H1 (cell line): ENCODE data around the gene IL3. TPM values are rescaled to one million over a fixed set of nuclear protein-coding genes. Genes with fewer than 3 reads are reported as not detected.

Source experiments
- CEBPB ChIP-seq: IDR thresholded peaks from 2 replicates; pipeline ENCODE4 v1.6.1; 2012; ENCODE audit warnings: low read depth, low read length
- POLR2AphosphoS5 ChIP-seq: IDR thresholded peaks from 2 replicates; pipeline ENCODE4 v1.6.1; 2011; ENCODE audit warnings: low read depth, low read length
- SIX5 ChIP-seq: IDR thresholded peaks from 2 replicates; pipeline ENCODE4 v1.6.1; 2011; ENCODE audit warnings: mild to moderate bottlenecking, low read depth, low read length
- SP1 ChIP-seq: IDR thresholded peaks from 2 replicates; pipeline ENCODE4 v1.6.1; 2011; ENCODE audit warnings: low read depth, low read length
- TBP ChIP-seq: IDR thresholded peaks from 2 replicates; pipeline ENCODE4 v1.6.1; 2011; ENCODE audit warnings: low read depth, low read length, improper control_type of control experiment
- polyA plus RNA-seq, 7 experiments: library from polyadenylated mRNA; depleted of rRNA in 3 of 7; stranded (reverse) in 5 of 7; unstranded in 2 of 7; fragments of >200 nt in 5 of 7; fragments of 200-250 nt in 2 of 7; gene quantifications; 1 replicate in 5 of 7; 2 replicates in 1 of 7; 4 replicates in 1 of 7; pipeline versions ENCODE4 v1.2.1 to v1.2.3, GENCODE V29; 2011 to 2013; ENCODE audit warnings: missing spikeins in 2 of 7, mixed read lengths in 2 of 7
- total RNA-seq: library from RNA; stranded (reverse); fragmentation: NEBNext Ultra II Directional; extraction: Animal tissue kit (Norgen Biotek cat#: 25700); gene quantifications from 2 replicates; pipeline ENCODE4 v1.2.1, GENCODE V29; 2021

Gene IL3
- total and polyA plus RNA-seq, 2 of the 8 experiments (the other 6 are each of a cell fraction or from before 2014, with no cell fraction given), result not detected

DNA sequence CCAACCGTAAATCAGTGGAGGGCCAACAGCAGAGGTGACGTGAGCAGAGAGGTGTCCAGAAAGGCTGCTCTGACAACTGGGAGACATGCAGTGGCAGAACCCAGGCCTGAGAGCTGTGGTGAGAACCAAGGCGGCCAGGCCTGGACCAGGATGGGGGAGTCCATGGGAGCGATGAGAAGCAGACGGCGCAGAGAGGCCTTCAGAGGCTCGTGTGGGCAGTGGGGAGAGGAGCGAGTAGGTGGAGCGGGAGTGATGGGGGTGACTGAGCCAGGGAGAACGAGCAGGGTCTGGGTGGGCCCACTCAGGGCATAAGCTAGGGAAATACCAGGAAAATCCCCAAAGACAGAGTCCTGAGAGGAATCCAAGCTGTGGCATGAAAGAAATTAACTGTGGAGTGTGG, 7.9 kb upstream of the IL3 start (continued):
- TF ChIP-seq TBP, result no peak
- TF ChIP-seq SP1, result no peak
- TF ChIP-seq SIX5, result no peak
- no peak for TF ChIP-seq CEBPB
- no peak for TF ChIP-seq POLR2AphosphoS5
